ENCODE data around the gene ICE1. TPM values are rescaled to one million over a fixed set of nuclear protein-coding genes. Genes with fewer than 3 reads are reported as not detected.

ICE1 gene
- total RNA-seq, 1 donor from 2014 or later = 56.5 TPM

- no peak for TF ChIP-seq CTCF (IDR thresholded peaks at IDR 0.05; ENCODE audit: partially characterized antibody, unreplicated experiment)
- no peak for DNase-seq
- Mint-ChIP-seq H3K9me3 (ENCODE audit: unreplicated experiment) (peaks cover 9% of the 10 kb centered on the region), H3K36me3 (ENCODE audit: unreplicated experiment) (no peaks in the 10 kb centered on the region), H3K4me1 (ENCODE audit: low read depth, unreplicated experiment) (peaks cover 13% of the 10 kb centered on the region), H3K27ac (ENCODE audit: unreplicated experiment) (no peak overlapping the region), H3K4me3 (ENCODE audit: unreplicated experiment) (no peak overlapping the region), H3K27me3 (ENCODE audit: unreplicated experiment) (no peaks in the 10 kb centered on the region)
These were observed 2.2 kb upstream of the ICE1 start for GRCh38 chr5:5420251-5420650.

- DNase-seq = no peak
- H3K36me3 Mint-ChIP-seq (ENCODE audit: unreplicated experiment) = no peaks in the 10 kb centered on the region
- H3K4me1 Mint-ChIP-seq (ENCODE audit: low read depth, unreplicated experiment) = peaks cover 13% of the 10 kb centered on the region
- H3K9me3 Mint-ChIP-seq (ENCODE audit: unreplicated experiment) = peaks cover 6% of the 10 kb centered on the region
- H3K4me3 Mint-ChIP-seq (ENCODE audit: unreplicated experiment) = peak overlapping the region; percentile 92
- H3K27me3 Mint-ChIP-seq (ENCODE audit: unreplicated experiment) = no peaks in the 10 kb centered on the region
- TF ChIP-seq CTCF (IDR thresholded peaks at IDR 0.05; ENCODE audit: partially characterized antibody, unreplicated experiment) = no peak
- H3K27ac Mint-ChIP-seq (ENCODE audit: unreplicated experiment) = peak overlapping the region; percentile 91
These were observed 1.1 kb upstream of the ICE1 start for GRCh38 chr5:5421149-5421960.

GRCh38 chr5:5422819-5423515, 490 bp downstream of the ICE1 start:
- Mint-ChIP-seq H3K27me3 (ENCODE audit: unreplicated experiment) (no peaks in the 10 kb centered on the region), H3K4me1 (ENCODE audit: low read depth, unreplicated experiment) (peaks cover 15% of the 10 kb centered on the region), H3K9me3 (ENCODE audit: unreplicated experiment) (peaks cover 6% of the 10 kb centered on the region), H3K27ac (ENCODE audit: unreplicated experiment) (no peak overlapping the region), H3K4me3 (ENCODE audit: unreplicated experiment) (no peak overlapping the region), H3K36me3 (ENCODE audit: unreplicated experiment) (no peaks in the 10 kb centered on the region)
- no peak for DNase-seq
- TF ChIP-seq CTCF (IDR thresholded peaks at IDR 0.05; ENCODE audit: partially characterized antibody, unreplicated experiment) = no peak

- Mint-ChIP-seq H3K27me3 (ENCODE audit: unreplicated experiment) (no peaks in the 10 kb centered on the region), H3K4me1 (ENCODE audit: low read depth, unreplicated experiment) (peaks cover 15% of the 10 kb centered on the region), H3K36me3 (ENCODE audit: unreplicated experiment) (no peaks in the 10 kb centered on the region), H3K27ac (ENCODE audit: unreplicated experiment) (no peak overlapping the region), H3K4me3 (ENCODE audit: unreplicated experiment) (no peak overlapping the region), H3K9me3 (ENCODE audit: unreplicated experiment) (peaks cover 6% of the 10 kb centered on the region)
- no peak for TF ChIP-seq CTCF (IDR thresholded peaks at IDR 0.05; ENCODE audit: partially characterized antibody, unreplicated experiment)
- no peak for DNase-seq
These were observed 1.1 kb downstream of the ICE1 start for GRCh38 chr5:5423586-5423985.

GRCh38 chr5:5424736-5425135, 2.3 kb downstream of the ICE1 start:
- H3K27ac Mint-ChIP-seq (ENCODE audit: unreplicated experiment) = no peak overlapping the region
- H3K4me3 Mint-ChIP-seq (ENCODE audit: unreplicated experiment) = no peak overlapping the region
- DNase-seq = no peak
- no peak for TF ChIP-seq CTCF (IDR thresholded peaks at IDR 0.05; ENCODE audit: partially characterized antibody, unreplicated experiment)
- peaks cover 18% of the 10 kb centered on the region for H3K4me1 Mint-ChIP-seq (ENCODE audit: low read depth, unreplicated experiment)
- H3K9me3 Mint-ChIP-seq (ENCODE audit: unreplicated experiment) = peaks cover 6% of the 10 kb centered on the region
- no peaks in the 10 kb centered on the region for H3K27me3 Mint-ChIP-seq (ENCODE audit: unreplicated experiment)
- H3K36me3 Mint-ChIP-seq (ENCODE audit: unreplicated experiment) = no peaks in the 10 kb centered on the region

All from glutamatergic neuron (in vitro differentiated cells).